ENCODE measurements around the gene HOXB2. TPM values are rescaled to one million over a fixed set of nuclear protein-coding genes. Genes with fewer than 3 reads are reported as not detected.

HOXB2 gene
- total and polyA plus RNA-seq, 9 of the 15 experiments (the other 6 are each of a cell fraction or from before 2014, with no cell fraction given): 2.1 to 97.7 (median 21.2) TPM

GRCh38 chr17:48578616-48579470, 33.9 kb upstream of the HOXB2 start (continued):
- no peak for TF ChIP-seq HNRNPH1 (optimal IDR thresholded peaks at IDR 0.05; ENCODE audit: low read depth, low read length)
- TF ChIP-seq MXD1 (CRISPR knock-in tag; IDR thresholded peaks at IDR 0.05; ENCODE audit: borderline replicate concordance, poor library complexity, severe bottlenecking): no peak
- TF ChIP-seq TBL1XR1 (IDR thresholded peaks at IDR 0.05; ENCODE audit: low read length in 2 of 2): no peak
- TF ChIP-seq E4F1 (CRISPR knock-in tag; IDR thresholded peaks at IDR 0.05; ENCODE audit: borderline replicate concordance): no peak
- TF ChIP-seq POU5F1 (IDR thresholded peaks at IDR 0.05; ENCODE audit: borderline replicate concordance, low read depth, low read length, partially characterized antibody): no peak
- TF ChIP-seq EGR1 (conservative IDR thresholded peaks at IDR 0.05): no peak; the same call in 1 of the 2 replicates
- TF ChIP-seq POLR3A (IDR thresholded peaks at IDR 0.05; ENCODE audit: borderline replicate concordance, extremely low read depth, insufficient read depth, insufficient read length): no peak
- TF ChIP-seq OTX1 (CRISPR knock-in tag; IDR thresholded peaks at IDR 0.05): peak; percentile 88
- TF ChIP-seq NFE2L1 (tag; IDR thresholded peaks at IDR 0.05; ENCODE audit: borderline replicate concordance, low read depth): no peak
- TF ChIP-seq WHSC1 (IDR thresholded peaks at IDR 0.05; ENCODE audit: low read length): no peak
- peak in 1 of 2 experiments; percentile 66; a peak in 3 of 4 replicates for TF ChIP-seq MAZ (CRISPR knock-in tag; conservative IDR thresholded peaks at IDR 0.05 in 1 of 2, IDR thresholded peaks at IDR 0.05 in 1 of 2)
- no peak for TF ChIP-seq MCM3 (IDR thresholded peaks at IDR 0.05)
- TF ChIP-seq CREB5 (CRISPR knock-in tag; IDR thresholded peaks at IDR 0.05): no peak
- no peak for TF ChIP-seq HEY1 (CRISPR knock-in tag; IDR thresholded peaks at IDR 0.05; ENCODE audit: borderline replicate concordance)
- peak; percentile 36 to 62 for TF ChIP-seq AFF1 (IDR thresholded peaks at IDR 0.05; ENCODE audit: low read depth in 1 of 2, partially characterized antibody in 2 of 2)
